ENCODE results near the gene ONECUT3. TPM values are rescaled to one million over a fixed set of nuclear protein-coding genes. Genes with fewer than 3 reads are reported as not detected.

The ONECUT3 gene
- total RNA-seq, 1 experiment from 2014 or later = 0.02 TPM

GRCh38 chr19:1766800-1767352 lies 13.6 kb downstream of the ONECUT3 start:
- no peak for TF ChIP-seq CTCF (IDR thresholded peaks at IDR 0.05; ENCODE audit: unreplicated experiment)
- Mint-ChIP-seq H3K36me3 (ENCODE audit: insufficient read depth, unreplicated experiment) (no peaks in the 10 kb centered on the region), H3K9me3 (ENCODE audit: unreplicated experiment) (peaks cover 8% of the 10 kb centered on the region), H3K4me3 (ENCODE audit: unreplicated experiment) (no peak overlapping the region), H3K27me3 (ENCODE audit: insufficient read depth, unreplicated experiment) (peaks cover 37% of the 10 kb centered on the region), H3K4me1 (ENCODE audit: insufficient read depth, unreplicated experiment) (no peaks in the 10 kb centered on the region), H3K27ac (ENCODE audit: low read depth, unreplicated experiment) (no peak overlapping the region)
- intact Hi-C loops (cut with micrococcal nuclease) = loop anchor here (1.0 to 2.0 kb wide), 3 partner anchors 28 to 95 kb away; no protein-coding TSS in a partner anchor
- POLR2A ChIA-PET = interaction anchor here (0.7 to 1.1 kb wide), 2 partner anchors 16 to 28 kb away, joined by 3 read pairs; no protein-coding TSS in a partner anchor
- no TSS peak for BruUV-seq (replicated peaks)
- peak; percentile 33 for DNase-seq (ENCODE audit: unreplicated experiment)
- CTCF ChIA-PET = interaction anchor here (0.6 to 3.8 kb wide), 17 partner anchors 11 to 216 kb away, joined by 3 to 45 read pairs (median 4); no protein-coding TSS in a partner anchor

- peaks cover 8% of the 10 kb centered on the region for H3K9me3 Mint-ChIP-seq (ENCODE audit: unreplicated experiment)
- CTCF ChIA-PET = interaction anchor here (0.6 to 3.8 kb wide), 18 partner anchors 10 to 186 kb away, joined by 3 to 45 read pairs (median 4); no protein-coding TSS in a partner anchor
- H3K4me3 Mint-ChIP-seq (ENCODE audit: unreplicated experiment) = no peak overlapping the region
- intact Hi-C loops (cut with micrococcal nuclease) = loop anchor here (1.0 to 2.0 kb wide), 3 partner anchors 28 to 95 kb away; no protein-coding TSS in a partner anchor
- no TSS peak for BruUV-seq (replicated peaks)
- peaks cover 31% of the 10 kb centered on the region for H3K27me3 Mint-ChIP-seq (ENCODE audit: insufficient read depth, unreplicated experiment)
- TF ChIP-seq CTCF (IDR thresholded peaks at IDR 0.05; ENCODE audit: unreplicated experiment) = peak; percentile 94
- H3K4me1 Mint-ChIP-seq (ENCODE audit: insufficient read depth, unreplicated experiment) = peaks cover 4% of the 10 kb centered on the region
- no peak overlapping the region for H3K27ac Mint-ChIP-seq (ENCODE audit: low read depth, unreplicated experiment)
- peak; percentile 48 for DNase-seq (ENCODE audit: unreplicated experiment)
- H3K36me3 Mint-ChIP-seq (ENCODE audit: insufficient read depth, unreplicated experiment) = no peaks in the 10 kb centered on the region
- POLR2A ChIA-PET = no interaction called here
Observed at GRCh38 chr19:1767464-1767933, 14.2 kb downstream of the ONECUT3 start.

GRCh38 chr19:1768248-1768647 lies 14.9 kb downstream of the ONECUT3 start:
- no peak for TF ChIP-seq CTCF (IDR thresholded peaks at IDR 0.05; ENCODE audit: unreplicated experiment)
- peaks cover 8% of the 10 kb centered on the region for H3K9me3 Mint-ChIP-seq (ENCODE audit: unreplicated experiment)
- H3K36me3 Mint-ChIP-seq (ENCODE audit: insufficient read depth, unreplicated experiment) = no peaks in the 10 kb centered on the region
- H3K4me1 Mint-ChIP-seq (ENCODE audit: insufficient read depth, unreplicated experiment) = peaks cover 11% of the 10 kb centered on the region
- no peak overlapping the region for H3K4me3 Mint-ChIP-seq (ENCODE audit: unreplicated experiment)
- intact Hi-C loops (cut with micrococcal nuclease) = no loop called here
- peaks cover 23% of the 10 kb centered on the region for H3K27me3 Mint-ChIP-seq (ENCODE audit: insufficient read depth, unreplicated experiment)
- BruUV-seq (replicated peaks) = no TSS peak
- POLR2A ChIA-PET = interaction anchor here (0.6 to 0.8 kb wide), 2 partner anchors 75 to 96 kb away, joined by 3 read pairs; no protein-coding TSS in a partner anchor
- DNase-seq (ENCODE audit: unreplicated experiment) = no peak
- CTCF ChIA-PET = interaction anchor here (0.6 to 1.1 kb wide), 12 partner anchors 9 to 104 kb away, joined by 3 to 11 read pairs (median 3); no protein-coding TSS in a partner anchor
- no peak overlapping the region for H3K27ac Mint-ChIP-seq (ENCODE audit: low read depth, unreplicated experiment)

- H3K9me3 Mint-ChIP-seq (ENCODE audit: unreplicated experiment) = peaks cover 8% of the 10 kb centered on the region
- BruUV-seq (replicated peaks) = no TSS peak
- no peak for DNase-seq (ENCODE audit: unreplicated experiment)
- POLR2A ChIA-PET = no interaction called here
- no peaks in the 10 kb centered on the region for H3K36me3 Mint-ChIP-seq (ENCODE audit: insufficient read depth, unreplicated experiment)
- CTCF ChIA-PET = interaction anchor here (0.6 to 5.6 kb wide), 10 partner anchors 13 to 105 kb away, joined by 3 to 54 read pairs (median 4); no protein-coding TSS in a partner anchor
- H3K4me1 Mint-ChIP-seq (ENCODE audit: insufficient read depth, unreplicated experiment) = peaks cover 19% of the 10 kb centered on the region
- intact Hi-C loops (cut with micrococcal nuclease) = no loop called here
- H3K27me3 Mint-ChIP-seq (ENCODE audit: insufficient read depth, unreplicated experiment) = peaks cover 15% of the 10 kb centered on the region
- no peak overlapping the region for H3K27ac Mint-ChIP-seq (ENCODE audit: low read depth, unreplicated experiment)
- TF ChIP-seq CTCF (IDR thresholded peaks at IDR 0.05; ENCODE audit: unreplicated experiment) = no peak
- no peak overlapping the region for H3K4me3 Mint-ChIP-seq (ENCODE audit: unreplicated experiment)
Observed at GRCh38 chr19:1768918-1769644, 15.8 kb downstream of the ONECUT3 start.

Data from MCF 10A (cell line).